Measurements from ENCODE around the gene BBOF1.

- peak; percentile 31 for TF ChIP-seq CTCF (IDR thresholded peaks at IDR 0.05; ENCODE audit: borderline replicate concordance, extremely low read depth, low read length, poor library complexity, severe bottlenecking)
- TF ChIP-seq EZH2 (IDR thresholded peaks at IDR 0.05; ENCODE audit: borderline replicate concordance, low read depth, low read length, severe bottlenecking): no peak
Observed at GRCh38 chr14:74084277-74085046, 65.3 kb downstream of the BBOF1 start, which contains the start of the genes ALDH6A1 and LIN52.
